HCT116 (cell line): ENCODE data around the gene OR52R1.

Source experiments
- POLR2A ChIP-seq: IDR thresholded peaks from 2 replicates; pipeline ENCODE4 v1.7.0; 2011; ENCODE audit warnings: borderline replicate concordance; ENCODE audit not compliant: insufficient read depth, insufficient read length; ENCODE audit errors: extremely low read depth
- TF ChIP-seq, protein P1 (sequence below), 3 experiments: fragments of 200-600 bp in 1 of 3; sonication (generic) in 1 of 3; IDR thresholded peaks in 2 of 3; conservative IDR thresholded peaks in 1 of 3; 2 replicates each; pipeline ENCODE4 v1.5.1; 2012 to 2017; ENCODE audit warnings: low read depth in 2 of 3, low read length in 2 of 3, antibody characterized with exemption in 1 of 3, borderline replicate concordance in 1 of 3, control low read depth in 1 of 3, mild to moderate bottlenecking in 1 of 3, mixed read lengths in 1 of 3, mixed run types in 1 of 3, moderate library complexity in 1 of 3; ENCODE audit not compliant: insufficient read depth in 1 of 3

GRCh38 chr11:4809246-4809645 lies 5.1 kb upstream of the OR52R1 start:
- TF ChIP-seq, protein P1, sequence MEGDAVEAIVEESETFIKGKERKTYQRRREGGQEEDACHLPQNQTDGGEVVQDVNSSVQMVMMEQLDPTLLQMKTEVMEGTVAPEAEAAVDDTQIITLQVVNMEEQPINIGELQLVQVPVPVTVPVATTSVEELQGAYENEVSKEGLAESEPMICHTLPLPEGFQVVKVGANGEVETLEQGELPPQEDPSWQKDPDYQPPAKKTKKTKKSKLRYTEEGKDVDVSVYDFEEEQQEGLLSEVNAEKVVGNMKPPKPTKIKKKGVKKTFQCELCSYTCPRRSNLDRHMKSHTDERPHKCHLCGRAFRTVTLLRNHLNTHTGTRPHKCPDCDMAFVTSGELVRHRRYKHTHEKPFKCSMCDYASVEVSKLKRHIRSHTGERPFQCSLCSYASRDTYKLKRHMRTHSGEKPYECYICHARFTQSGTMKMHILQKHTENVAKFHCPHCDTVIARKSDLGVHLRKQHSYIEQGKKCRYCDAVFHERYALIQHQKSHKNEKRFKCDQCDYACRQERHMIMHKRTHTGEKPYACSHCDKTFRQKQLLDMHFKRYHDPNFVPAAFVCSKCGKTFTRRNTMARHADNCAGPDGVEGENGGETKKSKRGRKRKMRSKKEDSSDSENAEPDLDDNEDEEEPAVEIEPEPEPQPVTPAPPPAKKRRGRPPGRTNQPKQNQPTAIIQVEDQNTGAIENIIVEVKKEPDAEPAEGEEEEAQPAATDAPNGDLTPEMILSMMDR (IDR thresholded peaks at IDR 0.05 in 2 of 3, conservative IDR thresholded peaks at IDR 0.05 in 1 of 3; ENCODE audit: borderline replicate concordance in 1 of 3, insufficient read depth in 1 of 3, low read depth in 2 of 3, low read length in 2 of 3) = no peak
- no peak for TF ChIP-seq POLR2A
